ENCODE measurements around the gene PKNOX2. TPM values are rescaled to one million over a fixed set of nuclear protein-coding genes. Genes with fewer than 3 reads are reported as not detected.

The PKNOX2 gene
- total RNA-seq, 4 donors from 2014 or later: 0.51 to 4.3 (median 2.3) TPM

GRCh38 chr11:125479137-125479536 lies 314.6 kb downstream of the PKNOX2 start:
- TF ChIP-seq CTCF (IDR thresholded peaks at IDR 0.05; ENCODE audit: low read depth): no peak

GRCh38 chr11:125481531-125481930 lies 317.0 kb downstream of the PKNOX2 start:
- TF ChIP-seq CTCF (IDR thresholded peaks at IDR 0.05; ENCODE audit: low read depth): no peak

Small RNA genes within 50 kb of the gene (small RNA-seq; reads per million reads assigned to genes)
- gene RNU6-321P: not detected

Other genes with a start within 250 kb of the PKNOX2 start
- gene HEPN1, start 245.5 kb upstream of the PKNOX2 start, total RNA-seq: not detected
- gene HEPACAM, start 228.7 kb upstream of the PKNOX2 start, total RNA-seq: 10 to 100 TPM in 3 of 4 donors, 1 to 10 TPM in 1; 8.3 to 62.0 (median 13.6) TPM
- gene CCDC15, start 210.5 kb upstream of the PKNOX2 start, total RNA-seq: 1 to 10 TPM; 1.8 to 3.4 (median 2.6) TPM
- gene SLC37A2, start 101.4 kb upstream of the PKNOX2 start, total RNA-seq: 10 to 100 TPM; 14.7 to 59.7 (median 22.5) TPM
- gene TMEM218, start 53.1 kb upstream of the PKNOX2 start, total RNA-seq: 10 to 100 TPM; 15.6 to 34.1 (median 30.8) TPM